ENCODE results near the gene BMPR1B.

- TF ChIP-seq CTCF (IDR thresholded peaks at IDR 0.05; ENCODE audit: borderline replicate concordance, extremely low read depth, low read length, poor library complexity, severe bottlenecking) (no peak), EZH2 (IDR thresholded peaks at IDR 0.05; ENCODE audit: borderline replicate concordance, low read depth, low read length, severe bottlenecking) (no peak)
These were observed 36.4 kb upstream of the BMPR1B start for GRCh38 chr4:94721310-94721709.

All from DND-41 (cell line).